HEK293 (cell line): ENCODE data around the gene ADAM8.

ENCODE experiments used
- CTCF ChIA-PET: fragments of 350-600 bp; formaldehyde crosslinking; extraction: SDS; loops from one replicate; lab custom pipeline; 2021; ENCODE audit warnings: antibody characterized with exemption; lab: Yijun Ruan, JAX
- POLR2A ChIA-PET: fragments of 300-600 bp; formaldehyde crosslinking; extraction: SDS; loops from one replicate; lab custom pipeline; 2020; ENCODE audit warnings: antibody characterized with exemption, inconsistent platforms; lab: Yijun Ruan, JAX
- H3K27ac ChIP-seq: fragments of 200-500 bp; sonication (Bioruptor generic); 2 replicates; pipeline ENCODE4 v1.5.1; 2014; ENCODE audit warnings: low read depth, low read length, control low read depth, inconsistent platforms; ENCODE audit errors: extremely low read depth
- H3K36me3 ChIP-seq, 2 experiments: fragments of 200-500 bp in 1 of 2; sonication (Bioruptor generic) in 1 of 2; 1 replicate in 1 of 2; 2 replicates in 1 of 2; pipeline ENCODE4 v1.5.1; 2014 to 2017; ENCODE audit warnings: inconsistent platforms in 2 of 2, low read length in 2 of 2; ENCODE audit not compliant: control insufficient read depth in 2 of 2, insufficient read depth in 1 of 2
- H3K4me1 ChIP-seq: fragments of 200-500 bp; sonication (Bioruptor generic); 2 replicates; pipeline ENCODE4 v1.5.1; 2014; ENCODE audit warnings: mild to moderate bottlenecking, low read length, inconsistent platforms; ENCODE audit not compliant: control insufficient read depth, insufficient read depth
- H3K4me3 ChIP-seq: 2 replicates; pipeline ENCODE4 v1.5.1; 2011; ENCODE audit warnings: low read depth, mild to moderate bottlenecking, control low read depth, low read length, moderate library complexity
- H3K9me3 ChIP-seq: fragments of 200-500 bp; sonication (Bioruptor generic); 2 replicates; pipeline ENCODE4 v1.5.1; 2014; ENCODE audit warnings: low read depth, low read length, inconsistent platforms; ENCODE audit not compliant: control insufficient read depth, insufficient read depth
- BCL11A ChIP-seq: fragments of 450-650 bp; formaldehyde crosslinking; IDR thresholded peaks from 2 replicates; pipeline ENCODE4 v1.5.1; 2016; ENCODE audit warnings: low read depth, missing biosample characterization, missing genetic modification characterization
- GFI1B ChIP-seq: fragments of 450-650 bp; formaldehyde crosslinking; IDR thresholded peaks from 2 replicates; pipeline ENCODE4 v1.5.1; 2016; ENCODE audit warnings: missing biosample characterization, missing genetic modification characterization
- GLIS1 ChIP-seq: fragments of 450-650 bp; formaldehyde crosslinking; IDR thresholded peaks from 2 replicates; pipeline ENCODE4 v1.5.1; 2016; ENCODE audit warnings: missing biosample characterization, missing genetic modification characterization
- GLIS2 ChIP-seq: fragments of 450-650 bp; formaldehyde crosslinking; IDR thresholded peaks from 2 replicates; pipeline ENCODE4 v1.5.1; 2016; ENCODE audit warnings: missing biosample characterization, missing genetic modification characterization
- MZF1 ChIP-seq: fragments of 450-650 bp; formaldehyde crosslinking; IDR thresholded peaks from 2 replicates; pipeline ENCODE4 v1.5.1; 2017; ENCODE audit warnings: missing biosample characterization, missing genetic modification characterization, borderline replicate concordance
- ZIC2 ChIP-seq: fragments of 450-650 bp; formaldehyde crosslinking; IDR thresholded peaks from 2 replicates; pipeline ENCODE4 v1.5.1; 2016; ENCODE audit warnings: missing biosample characterization, missing genetic modification characterization
- ZNF114 ChIP-seq: fragments of 450-650 bp; formaldehyde crosslinking; IDR thresholded peaks from 2 replicates; pipeline ENCODE4 v1.5.0; 2017; ENCODE audit warnings: missing biosample characterization, missing genetic modification characterization
- ZNF426 ChIP-seq: fragments of 450-650 bp; formaldehyde crosslinking; IDR thresholded peaks from 2 replicates; pipeline ENCODE4 v1.5.1; 2017; ENCODE audit warnings: missing biosample characterization, missing genetic modification characterization, mild to moderate bottlenecking, inconsistent platforms, moderate library complexity
- ZNF529 ChIP-seq: fragments of 450-650 bp; formaldehyde crosslinking; IDR thresholded peaks from 2 replicates; pipeline ENCODE4 v1.5.1; 2017; ENCODE audit warnings: missing genetic modification characterization, missing biosample characterization; ENCODE audit not compliant: insufficient replicate concordance
- TF ChIP-seq, protein P1 (sequence below): fragments of 450-650 bp; formaldehyde crosslinking; IDR thresholded peaks from 2 replicates; pipeline ENCODE4 v1.5.1; 2016; ENCODE audit warnings: missing biosample characterization, missing genetic modification characterization
- TF ChIP-seq, protein P2 (sequence below): fragments of 450-650 bp; formaldehyde crosslinking; IDR thresholded peaks from 2 replicates; pipeline ENCODE4 v1.5.1; 2016; ENCODE audit warnings: missing biosample characterization, missing genetic modification characterization
- TF ChIP-seq, protein P3 (sequence below): fragments of 450-650 bp; formaldehyde crosslinking; IDR thresholded peaks from 2 replicates; pipeline ENCODE4 v1.5.1; 2016; ENCODE audit warnings: missing biosample characterization, missing genetic modification characterization
- TF ChIP-seq, protein P4 (sequence below): fragments of 450-650 bp; formaldehyde crosslinking; IDR thresholded peaks from 2 replicates; pipeline ENCODE4 v1.5.1; 2016; ENCODE audit warnings: missing biosample characterization, missing genetic modification characterization, low read depth

Gene ADAM8

DNA sequence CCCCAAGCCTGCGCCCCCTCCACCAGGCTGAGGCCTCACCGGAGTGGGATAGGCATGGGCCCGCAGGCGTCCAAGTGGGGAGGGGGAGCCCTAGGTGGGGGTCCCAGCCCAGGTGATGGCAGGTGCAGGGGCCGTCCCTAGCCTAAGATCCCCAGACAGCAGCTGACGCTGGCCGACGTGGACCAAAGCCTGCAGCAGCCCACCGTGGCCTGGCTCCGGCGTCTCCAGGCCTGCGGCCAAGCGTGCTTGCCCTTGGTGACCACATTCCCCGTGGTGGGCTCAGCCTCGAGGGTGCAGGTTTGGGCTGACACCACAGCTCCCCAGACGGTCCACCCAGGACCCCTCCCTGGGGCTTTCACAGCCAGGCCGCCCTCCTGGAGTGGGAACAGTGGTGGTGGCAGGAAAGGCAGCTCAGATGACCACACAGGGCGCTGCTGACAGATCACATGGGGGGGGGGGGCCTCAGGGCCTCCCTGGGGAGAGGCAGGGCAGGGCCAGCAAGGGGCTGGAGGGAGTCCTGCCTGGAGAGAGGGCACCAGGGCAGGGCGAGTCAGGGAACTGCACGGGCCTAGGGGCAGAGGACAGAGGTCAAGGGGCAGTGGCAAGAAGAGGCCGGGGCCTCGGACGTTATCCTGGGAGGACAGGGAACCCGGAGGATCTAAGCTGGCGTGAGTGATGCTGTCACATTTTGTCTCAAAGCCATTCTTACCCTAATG, 767 bp upstream of the ADAM8 start:
- CTCF ChIA-PET: interaction anchor here (0.7 to 1.8 kb wide), 5 partner anchors 11 to 153 kb away, joined by 3 to 7 read pairs (median 3); no protein-coding TSS in a partner anchor
- Histone ChIP-seq H3K36me3 (peaks cover 0 to 36% of the 10 kb centered on the region in 2 experiments; a peak in 1 of 3 replicates), H3K27ac (no peak overlapping the region), H3K4me3 (no peak overlapping the region), H3K9me3 (no peaks in the 10 kb centered on the region), H3K4me1 (no peaks in the 10 kb centered on the region)
- TF ChIP-seq BCL11A (tag by site-specific recombination) (peak; percentile 56; the same call in 1 of the 2 replicates), GLIS2 (tag by site-specific recombination) (0 out of 2 replicates have a peak, but pooled peaks have one; percentile 11), GLIS1 (tag by site-specific recombination) (peak; percentile 59), GFI1B (tag by site-specific recombination) (no peak), ZIC2 (peak; percentile 76), ZNF114 (tag by site-specific recombination) (no peak)
- TF ChIP-seq, protein P1, sequence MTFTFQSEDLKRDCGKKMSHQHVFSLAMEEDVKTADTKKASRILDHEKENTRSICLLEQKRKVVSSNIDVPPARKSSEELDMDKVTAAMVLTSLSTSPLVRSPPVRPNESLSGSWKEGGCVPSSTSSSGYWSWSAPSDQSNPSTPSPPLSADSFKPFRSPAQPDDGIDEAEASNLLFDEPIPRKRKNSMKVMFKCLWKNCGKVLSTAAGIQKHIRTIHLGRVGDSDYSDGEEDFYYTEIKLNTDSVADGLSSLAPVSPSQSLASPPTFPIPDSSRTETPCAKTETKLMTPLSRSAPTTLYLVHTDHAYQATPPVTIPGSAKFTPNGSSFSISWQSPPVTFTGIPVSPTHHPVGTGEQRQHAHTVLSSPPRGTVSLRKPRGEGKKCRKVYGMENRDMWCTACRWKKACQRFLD (tag by site-specific recombination): no peak
- TF ChIP-seq, protein P2, sequence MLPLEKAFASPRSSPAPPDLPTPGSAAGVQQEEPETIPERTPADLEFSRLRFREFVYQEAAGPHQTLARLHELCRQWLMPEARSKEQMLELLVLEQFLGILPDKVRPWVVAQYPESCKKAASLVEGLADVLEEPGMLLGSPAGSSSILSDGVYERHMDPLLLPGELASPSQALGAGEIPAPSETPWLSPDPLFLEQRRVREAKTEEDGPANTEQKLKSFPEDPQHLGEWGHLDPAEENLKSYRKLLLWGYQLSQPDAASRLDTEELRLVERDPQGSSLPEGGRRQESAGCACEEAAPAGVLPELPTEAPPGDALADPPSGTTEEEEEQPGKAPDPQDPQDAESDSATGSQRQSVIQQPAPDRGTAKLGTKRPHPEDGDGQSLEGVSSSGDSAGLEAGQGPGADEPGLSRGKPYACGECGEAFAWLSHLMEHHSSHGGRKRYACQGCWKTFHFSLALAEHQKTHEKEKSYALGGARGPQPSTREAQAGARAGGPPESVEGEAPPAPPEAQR (tag by site-specific recombination): no peak
- POLR2A ChIA-PET: interaction anchor here (0.7 kb wide), 1 partner anchor 51 kb away, joined by 6 read pairs; no protein-coding TSS in a partner anchor

DNA sequence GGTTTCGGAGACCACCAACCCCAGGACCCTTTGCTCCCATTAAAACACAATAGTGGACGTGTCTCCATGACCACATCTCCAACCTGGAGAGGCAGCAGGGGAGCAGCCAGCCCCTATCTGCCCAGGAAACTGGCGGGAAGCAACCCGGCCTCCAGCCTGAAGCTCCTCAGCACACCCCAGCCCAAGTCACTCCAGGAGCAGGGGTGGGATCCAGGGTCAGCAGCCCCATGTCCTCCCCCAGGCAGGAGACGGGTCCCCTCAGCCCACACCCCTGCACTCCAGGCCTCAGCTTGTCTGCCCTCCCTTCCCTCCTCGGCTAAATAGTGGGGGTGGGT, 601 bp downstream of the ADAM8 start:
- Histone ChIP-seq H3K27ac (no peak overlapping the region), H3K4me1 (no peaks in the 10 kb centered on the region), H3K4me3 (no peak overlapping the region), H3K9me3 (no peaks in the 10 kb centered on the region), H3K36me3 (peaks cover 0 to 22% of the 10 kb centered on the region in 2 experiments; a peak in 1 of 3 replicates)
- POLR2A ChIA-PET: no interaction called here
- CTCF ChIA-PET: interaction anchor here (0.7 kb wide), 1 partner anchor 528 kb away, joined by 3 read pairs; no protein-coding TSS in a partner anchor
- TF ChIP-seq, protein P3, sequence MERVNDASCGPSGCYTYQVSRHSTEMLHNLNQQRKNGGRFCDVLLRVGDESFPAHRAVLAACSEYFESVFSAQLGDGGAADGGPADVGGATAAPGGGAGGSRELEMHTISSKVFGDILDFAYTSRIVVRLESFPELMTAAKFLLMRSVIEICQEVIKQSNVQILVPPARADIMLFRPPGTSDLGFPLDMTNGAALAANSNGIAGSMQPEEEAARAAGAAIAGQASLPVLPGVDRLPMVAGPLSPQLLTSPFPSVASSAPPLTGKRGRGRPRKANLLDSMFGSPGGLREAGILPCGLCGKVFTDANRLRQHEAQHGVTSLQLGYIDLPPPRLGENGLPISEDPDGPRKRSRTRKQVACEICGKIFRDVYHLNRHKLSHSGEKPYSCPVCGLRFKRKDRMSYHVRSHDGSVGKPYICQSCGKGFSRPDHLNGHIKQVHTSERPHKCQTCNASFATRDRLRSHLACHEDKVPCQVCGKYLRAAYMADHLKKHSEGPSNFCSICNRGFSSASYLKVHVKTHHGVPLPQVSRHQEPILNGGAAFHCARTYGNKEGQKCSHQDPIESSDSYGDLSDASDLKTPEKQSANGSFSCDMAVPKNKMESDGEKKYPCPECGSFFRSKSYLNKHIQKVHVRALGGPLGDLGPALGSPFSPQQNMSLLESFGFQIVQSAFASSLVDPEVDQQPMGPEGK: peak; percentile 22; the same call in 1 of the 2 replicates
- TF ChIP-seq ZNF529: no peak

DNA sequence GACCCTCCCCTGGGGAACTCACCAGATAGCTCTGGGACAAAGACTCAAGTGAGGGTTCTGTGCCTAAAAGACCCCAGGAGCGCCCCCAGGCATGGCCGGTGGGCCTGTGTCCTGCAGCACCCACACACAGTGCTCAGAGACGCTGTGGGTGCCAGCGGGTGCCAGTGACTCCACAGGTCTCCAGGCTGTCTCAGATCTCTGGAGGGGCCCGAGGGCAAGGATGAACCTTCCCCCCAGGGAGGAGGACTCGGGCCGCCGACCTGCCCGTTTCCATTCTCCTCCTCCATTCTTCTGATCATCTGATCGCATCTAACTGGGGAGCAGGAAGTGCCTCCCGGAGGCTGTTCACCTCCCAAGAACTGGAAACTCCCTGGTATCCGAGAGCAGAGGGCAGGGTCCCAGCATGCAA, 980 bp downstream of the ADAM8 start:
- no peak overlapping the region for H3K4me3 ChIP-seq
- no peak overlapping the region for H3K27ac ChIP-seq
- no peaks in the 10 kb centered on the region for H3K9me3 ChIP-seq
- peaks cover 0 to 21% of the 10 kb centered on the region in 2 experiments; a peak in 1 of 3 replicates for H3K36me3 ChIP-seq
- TF ChIP-seq, protein P4, sequence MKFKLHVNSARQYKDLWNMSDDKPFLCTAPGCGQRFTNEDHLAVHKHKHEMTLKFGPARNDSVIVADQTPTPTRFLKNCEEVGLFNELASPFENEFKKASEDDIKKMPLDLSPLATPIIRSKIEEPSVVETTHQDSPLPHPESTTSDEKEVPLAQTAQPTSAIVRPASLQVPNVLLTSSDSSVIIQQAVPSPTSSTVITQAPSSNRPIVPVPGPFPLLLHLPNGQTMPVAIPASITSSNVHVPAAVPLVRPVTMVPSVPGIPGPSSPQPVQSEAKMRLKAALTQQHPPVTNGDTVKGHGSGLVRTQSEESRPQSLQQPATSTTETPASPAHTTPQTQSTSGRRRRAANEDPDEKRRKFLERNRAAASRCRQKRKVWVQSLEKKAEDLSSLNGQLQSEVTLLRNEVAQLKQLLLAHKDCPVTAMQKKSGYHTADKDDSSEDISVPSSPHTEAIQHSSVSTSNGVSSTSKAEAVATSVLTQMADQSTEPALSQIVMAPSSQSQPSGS (tag by site-specific recombination): no peak
- TF ChIP-seq ZNF426 (tag by site-specific recombination): no peak
- TF ChIP-seq MZF1 (tag by site-specific recombination): no peak
- TF ChIP-seq, all 188 proteins: peak for 0
- H3K4me1 ChIP-seq: no peaks in the 10 kb centered on the region
- POLR2A ChIA-PET: no interaction called here
- CTCF ChIA-PET: no interaction called here
